ENCODE measurements around the gene SLC35F3.

Gene SLC35F3

GRCh38 chr1:234357831-234358230, 453.4 kb downstream of the SLC35F3 start:
- no peaks in the 10 kb centered on the region for H3F3A ChIP-seq (ENCODE audit: control insufficient read depth, insufficient read depth)
- H3K4me3 ChIP-seq (ENCODE audit: low read length): no peak overlapping the region
- no peaks in the 10 kb centered on the region for H4K20me1 ChIP-seq (ENCODE audit: control insufficient read depth, insufficient read depth, low read depth, low read length)
- H3K27me3 ChIP-seq (ENCODE audit: control insufficient read depth, low read length): no peaks in the 10 kb centered on the region; the same call in 1 of the 2 replicates
- no peaks in the 10 kb centered on the region for H3K4me1 ChIP-seq (ENCODE audit: control insufficient read depth, low read length)
- no peak overlapping the region for H3K27ac ChIP-seq (ENCODE audit: low read depth, low read length)
- no peaks in the 10 kb centered on the region for H3K79me2 ChIP-seq (ENCODE audit: control insufficient read depth, low read length)
- no peaks in the 10 kb centered on the region for H3K9me2 ChIP-seq (replicated peaks; ENCODE audit: control insufficient read depth, low read length)
- no peak overlapping the region for H3K4me2 ChIP-seq (ENCODE audit: low read length)
- H3K9me3 ChIP-seq (ENCODE audit: control insufficient read depth, insufficient read depth, low read length): no peaks in the 10 kb centered on the region
- no peaks in the 10 kb centered on the region for H3K36me3 ChIP-seq (ENCODE audit: control insufficient read depth, low read length)
- TF ChIP-seq CTCF (IDR thresholded peaks at IDR 0.05; ENCODE audit: low read depth, low read length, poor library complexity, severe bottlenecking) (no peak), EZH2phosphoT487 (IDR thresholded peaks at IDR 0.05; ENCODE audit: borderline replicate concordance, low read length) (no peak)

- TF ChIP-seq CTCF (IDR thresholded peaks at IDR 0.05; ENCODE audit: low read depth, low read length, poor library complexity, severe bottlenecking) (no peak), EZH2phosphoT487 (IDR thresholded peaks at IDR 0.05; ENCODE audit: borderline replicate concordance, low read length) (no peak)
- Histone ChIP-seq H3F3A (ENCODE audit: control insufficient read depth, insufficient read depth) (no peaks in the 10 kb centered on the region), H3K79me2 (ENCODE audit: control insufficient read depth, low read length) (no peaks in the 10 kb centered on the region), H3K27me3 (ENCODE audit: control insufficient read depth, low read length) (no peaks in the 10 kb centered on the region), H3K4me2 (ENCODE audit: low read length) (no peak overlapping the region), H3K9me3 (ENCODE audit: control insufficient read depth, insufficient read depth, low read length) (no peaks in the 10 kb centered on the region), H3K4me1 (ENCODE audit: control insufficient read depth, low read length) (no peaks in the 10 kb centered on the region), H3K4me3 (ENCODE audit: low read length) (no peak overlapping the region), H3K27ac (ENCODE audit: low read depth, low read length) (no peak overlapping the region), H3K36me3 (ENCODE audit: control insufficient read depth, low read length) (no peaks in the 10 kb centered on the region), H3K9me2 (replicated peaks; ENCODE audit: control insufficient read depth, low read length) (no peaks in the 10 kb centered on the region), H4K20me1 (ENCODE audit: control insufficient read depth, insufficient read depth, low read depth, low read length) (no peaks in the 10 kb centered on the region)
These were observed 456.7 kb downstream of the SLC35F3 start for GRCh38 chr1:234361102-234361603.

GRCh38 chr1:234362558-234362957, 458.1 kb downstream of the SLC35F3 start:
- TF ChIP-seq EZH2phosphoT487 (IDR thresholded peaks at IDR 0.05; ENCODE audit: borderline replicate concordance, low read length): no peak
- no peak for TF ChIP-seq CTCF (IDR thresholded peaks at IDR 0.05; ENCODE audit: low read depth, low read length, poor library complexity, severe bottlenecking)
- Histone ChIP-seq H3K36me3 (ENCODE audit: control insufficient read depth, low read length) (no peaks in the 10 kb centered on the region), H3K4me3 (ENCODE audit: low read length) (no peak overlapping the region), H3K79me2 (ENCODE audit: control insufficient read depth, low read length) (no peaks in the 10 kb centered on the region), H3K27me3 (ENCODE audit: control insufficient read depth, low read length) (no peaks in the 10 kb centered on the region), H3K9me3 (ENCODE audit: control insufficient read depth, insufficient read depth, low read length) (no peaks in the 10 kb centered on the region), H3K9me2 (replicated peaks; ENCODE audit: control insufficient read depth, low read length) (no peaks in the 10 kb centered on the region), H3K4me2 (ENCODE audit: low read length) (no peak overlapping the region), H3K27ac (ENCODE audit: low read depth, low read length) (no peak overlapping the region), H4K20me1 (ENCODE audit: control insufficient read depth, insufficient read depth, low read depth, low read length) (no peaks in the 10 kb centered on the region), H3F3A (ENCODE audit: control insufficient read depth, insufficient read depth) (no peaks in the 10 kb centered on the region), H3K4me1 (ENCODE audit: control insufficient read depth, low read length) (no peaks in the 10 kb centered on the region)
